ENCODE measurements around the gene TENM4.

DNA sequence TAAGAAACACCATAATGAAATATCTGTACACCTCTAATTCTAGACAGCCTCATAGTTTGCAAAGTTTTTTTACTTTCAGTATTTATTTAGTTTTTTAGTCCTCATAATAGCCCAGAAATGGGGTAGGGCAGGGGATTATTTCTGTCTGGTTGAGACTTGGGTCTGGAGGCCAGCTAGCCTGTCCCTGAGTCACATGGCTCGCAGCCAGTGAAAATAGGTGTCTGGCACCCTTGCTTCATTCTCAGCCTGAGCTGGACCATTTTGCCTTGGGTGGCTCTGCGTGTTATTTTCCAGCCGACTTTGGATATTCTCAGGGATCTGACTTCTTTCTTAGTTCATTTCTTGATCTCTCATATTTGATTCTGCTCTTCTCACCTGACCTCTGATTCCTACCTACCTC is 742.2 kb downstream of the TENM4 start:
- TF ChIP-seq POLR2AphosphoS5 (IDR thresholded peaks at IDR 0.05; ENCODE audit: low read depth, low read length): no peak
- TF ChIP-seq, protein P1, sequence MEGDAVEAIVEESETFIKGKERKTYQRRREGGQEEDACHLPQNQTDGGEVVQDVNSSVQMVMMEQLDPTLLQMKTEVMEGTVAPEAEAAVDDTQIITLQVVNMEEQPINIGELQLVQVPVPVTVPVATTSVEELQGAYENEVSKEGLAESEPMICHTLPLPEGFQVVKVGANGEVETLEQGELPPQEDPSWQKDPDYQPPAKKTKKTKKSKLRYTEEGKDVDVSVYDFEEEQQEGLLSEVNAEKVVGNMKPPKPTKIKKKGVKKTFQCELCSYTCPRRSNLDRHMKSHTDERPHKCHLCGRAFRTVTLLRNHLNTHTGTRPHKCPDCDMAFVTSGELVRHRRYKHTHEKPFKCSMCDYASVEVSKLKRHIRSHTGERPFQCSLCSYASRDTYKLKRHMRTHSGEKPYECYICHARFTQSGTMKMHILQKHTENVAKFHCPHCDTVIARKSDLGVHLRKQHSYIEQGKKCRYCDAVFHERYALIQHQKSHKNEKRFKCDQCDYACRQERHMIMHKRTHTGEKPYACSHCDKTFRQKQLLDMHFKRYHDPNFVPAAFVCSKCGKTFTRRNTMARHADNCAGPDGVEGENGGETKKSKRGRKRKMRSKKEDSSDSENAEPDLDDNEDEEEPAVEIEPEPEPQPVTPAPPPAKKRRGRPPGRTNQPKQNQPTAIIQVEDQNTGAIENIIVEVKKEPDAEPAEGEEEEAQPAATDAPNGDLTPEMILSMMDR (IDR thresholded peaks at IDR 0.05): no peak
- TF ChIP-seq RFX5 (IDR thresholded peaks at IDR 0.05; ENCODE audit: low read length): no peak
- TF ChIP-seq RXRA (IDR thresholded peaks at IDR 0.05; ENCODE audit: borderline replicate concordance, low read depth): no peak
- TF ChIP-seq NFIC (IDR thresholded peaks at IDR 0.05; ENCODE audit: borderline replicate concordance): peak; percentile 60; the same call in 1 of the 2 replicates
- TF ChIP-seq SIN3A (IDR thresholded peaks at IDR 0.05; ENCODE audit: borderline replicate concordance, low read depth, low read length): no peak
- no peak for TF ChIP-seq RAD21 (IDR thresholded peaks at IDR 0.05; ENCODE audit: low read length)
- TF ChIP-seq, protein P2, sequence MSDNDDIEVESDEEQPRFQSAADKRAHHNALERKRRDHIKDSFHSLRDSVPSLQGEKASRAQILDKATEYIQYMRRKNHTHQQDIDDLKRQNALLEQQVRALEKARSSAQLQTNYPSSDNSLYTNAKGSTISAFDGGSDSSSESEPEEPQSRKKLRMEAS (IDR thresholded peaks at IDR 0.05; ENCODE audit: low read depth): no peak
- no peak for TF ChIP-seq EP300 (IDR thresholded peaks at IDR 0.05; ENCODE audit: borderline replicate concordance in 1 of 2, low read depth in 1 of 2, low read length in 1 of 2)
- TF ChIP-seq TAF1 (IDR thresholded peaks at IDR 0.05; ENCODE audit: borderline replicate concordance, low read depth, low read length): no peak

Measured in SK-N-SH (cell line).